Measurements from ENCODE around the gene TP53TG3F. TPM values are rescaled to one million over a fixed set of nuclear protein-coding genes. Genes with fewer than 3 reads are reported as not detected.
"Not testable (repeated sequence)": the region's sequence is repeated elsewhere in the genome, so short reads cannot be mapped to it uniquely, and the experiment has no call there.

The TP53TG3F gene, protein sequence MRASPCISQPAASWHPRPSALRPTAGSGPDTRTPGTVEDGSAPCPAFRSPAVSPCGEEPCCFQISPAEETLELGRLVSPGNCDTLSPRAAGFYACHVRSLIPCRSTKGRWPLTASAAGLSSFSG
- total RNA-seq, result not detected
- not detected for polyA plus RNA-seq

DNA sequence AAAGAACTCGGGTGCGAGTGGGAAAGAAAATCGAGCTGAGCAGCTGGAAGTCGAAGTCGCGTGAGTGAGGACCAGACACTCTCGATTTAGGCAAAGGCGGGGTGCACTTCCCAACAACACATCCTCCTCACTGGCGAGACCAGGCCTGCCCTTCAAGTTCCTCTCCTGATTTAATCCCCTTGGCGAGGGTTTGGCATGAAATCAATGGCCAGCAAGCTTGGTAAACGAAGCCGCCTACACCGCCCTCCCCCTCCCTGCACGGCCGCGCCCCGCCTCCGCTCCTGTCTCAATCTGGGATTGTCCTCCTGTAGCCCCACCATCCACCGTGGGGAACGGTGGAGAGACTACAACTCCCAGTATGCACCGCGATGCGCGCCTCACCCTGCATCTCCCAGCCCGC is at the start of gene TP53TG3F:
TP53TG3F (plus strand) TSS at position 301 of the 400 bp plus-strand sequence; CDS start at position 369, 68 bp downstream.
- H3K27me3 Mint-ChIP-seq; H3K27ac Mint-ChIP-seq; H3K9me3 Mint-ChIP-seq; H3K27ac ChIP-seq (ENCODE audit: low read depth, low read length); H3K27me3 ChIP-seq (ENCODE audit: insufficient read depth, low read length, poor library complexity, severe bottlenecking); CTCF ChIA-PET; DNase-seq; H3K4me3 ChIP-seq (ENCODE audit: low read length); H3K9me3 ChIP-seq (ENCODE audit: low read length); H3K4me3 Mint-ChIP-seq; H3K4me1 Mint-ChIP-seq; POLR2A ChIA-PET; H3K36me3 ChIP-seq (ENCODE audit: insufficient read depth, low read length); H3K36me3 Mint-ChIP-seq; H3K4me1 ChIP-seq (ENCODE audit: insufficient read depth, low read length): not testable (repeated sequence)

DNA sequence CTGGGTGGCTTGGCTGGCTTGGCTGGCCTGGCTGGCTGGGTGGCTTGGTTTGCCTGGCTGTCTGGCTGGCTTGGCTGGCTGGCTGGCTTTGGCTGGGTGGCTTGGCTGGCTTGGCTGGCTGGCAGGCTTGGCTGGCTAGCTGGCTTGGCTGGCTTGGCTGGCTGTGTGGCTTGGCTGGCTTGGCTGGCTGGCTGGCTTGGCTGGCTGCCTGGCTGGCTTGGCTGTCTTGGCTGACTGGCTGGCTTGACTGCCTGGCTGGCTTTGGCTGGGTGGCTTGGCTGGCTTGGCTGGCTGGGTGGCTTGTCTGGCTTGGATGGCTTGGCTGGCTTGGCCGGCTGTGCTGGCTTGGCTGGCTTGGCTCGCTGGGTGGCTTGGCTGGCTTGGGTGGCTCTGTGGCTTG is 32.2 kb downstream of the TP53TG3F start:
- H3K27ac Mint-ChIP-seq; DNase-seq; H3K4me3 ChIP-seq (ENCODE audit: low read length); H3K4me3 Mint-ChIP-seq; H3K9me3 ChIP-seq (ENCODE audit: low read length); CTCF ChIA-PET; H3K4me1 Mint-ChIP-seq; H3K36me3 ChIP-seq (ENCODE audit: insufficient read depth, low read length); H3K27me3 ChIP-seq (ENCODE audit: insufficient read depth, low read length, poor library complexity, severe bottlenecking); H3K36me3 Mint-ChIP-seq; H3K9me3 Mint-ChIP-seq; H3K27me3 Mint-ChIP-seq; H3K4me1 ChIP-seq (ENCODE audit: insufficient read depth, low read length); H3K27ac ChIP-seq (ENCODE audit: low read depth, low read length); POLR2A ChIA-PET: not testable (repeated sequence)

DNA sequence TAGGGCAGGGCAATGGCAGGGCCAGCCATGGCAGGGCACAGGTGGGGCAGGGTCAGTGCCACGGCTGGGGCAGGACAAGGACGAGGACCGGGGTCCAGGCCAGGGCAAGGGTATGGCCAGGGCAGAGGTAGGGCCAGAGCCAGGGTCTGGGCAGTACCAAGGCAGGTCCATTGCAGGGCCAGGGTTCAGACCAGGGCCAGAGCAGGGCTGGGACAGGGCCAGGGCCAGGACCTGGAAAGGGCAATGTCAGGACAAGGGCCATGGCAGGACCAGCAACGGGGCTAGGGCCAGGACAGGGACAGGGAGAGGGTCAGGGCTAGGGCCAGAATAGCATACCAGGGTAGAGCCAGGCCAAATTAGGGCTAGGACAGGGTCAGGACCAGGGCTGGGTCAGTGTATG is 47.8 kb downstream of the TP53TG3F start:
- H3K4me3 ChIP-seq (ENCODE audit: low read length); H3K36me3 Mint-ChIP-seq; H3K4me3 Mint-ChIP-seq; H3K27ac Mint-ChIP-seq; H3K4me1 ChIP-seq (ENCODE audit: insufficient read depth, low read length); CTCF ChIA-PET; H3K4me1 Mint-ChIP-seq; H3K27ac ChIP-seq (ENCODE audit: low read depth, low read length); H3K9me3 ChIP-seq (ENCODE audit: low read length); H3K36me3 ChIP-seq (ENCODE audit: insufficient read depth, low read length); H3K9me3 Mint-ChIP-seq; POLR2A ChIA-PET; H3K27me3 Mint-ChIP-seq; H3K27me3 ChIP-seq (ENCODE audit: insufficient read depth, low read length, poor library complexity, severe bottlenecking): not testable (repeated sequence)
- peak in 1 of 5 donors; percentile 13 for DNase-seq

DNA sequence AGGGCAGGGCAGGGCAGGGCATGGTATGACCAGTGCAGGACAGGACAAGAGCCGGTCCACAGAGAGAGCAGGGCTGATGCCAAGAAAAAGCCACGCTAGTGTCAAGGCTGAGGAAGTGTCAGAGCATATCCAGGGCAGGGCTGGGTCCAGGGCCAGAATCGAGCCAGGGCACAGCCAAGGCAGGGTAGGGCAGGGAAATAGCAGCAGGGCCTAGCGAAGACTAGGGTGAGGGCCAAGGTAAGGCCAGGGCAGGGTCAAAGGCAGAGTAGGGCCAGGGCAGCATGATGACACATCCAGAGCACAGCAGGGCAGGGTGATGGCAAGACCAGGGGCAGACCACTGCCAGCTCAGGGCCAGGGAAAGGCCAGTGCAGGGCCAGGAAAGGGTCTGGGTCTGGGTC is 49.7 kb downstream of the TP53TG3F start:
- CTCF ChIA-PET; H3K4me1 ChIP-seq (ENCODE audit: insufficient read depth, low read length); H3K36me3 ChIP-seq (ENCODE audit: insufficient read depth, low read length); H3K4me1 Mint-ChIP-seq; H3K4me3 ChIP-seq (ENCODE audit: low read length); H3K27me3 Mint-ChIP-seq; H3K9me3 Mint-ChIP-seq; H3K27me3 ChIP-seq (ENCODE audit: insufficient read depth, low read length, poor library complexity, severe bottlenecking); POLR2A ChIA-PET; H3K27ac ChIP-seq (ENCODE audit: low read depth, low read length); H3K36me3 Mint-ChIP-seq; H3K27ac Mint-ChIP-seq; H3K9me3 ChIP-seq (ENCODE audit: low read length); H3K4me3 Mint-ChIP-seq: not testable (repeated sequence)
- peak in 1 of 5 donors; percentile 4 for DNase-seq

DNA sequence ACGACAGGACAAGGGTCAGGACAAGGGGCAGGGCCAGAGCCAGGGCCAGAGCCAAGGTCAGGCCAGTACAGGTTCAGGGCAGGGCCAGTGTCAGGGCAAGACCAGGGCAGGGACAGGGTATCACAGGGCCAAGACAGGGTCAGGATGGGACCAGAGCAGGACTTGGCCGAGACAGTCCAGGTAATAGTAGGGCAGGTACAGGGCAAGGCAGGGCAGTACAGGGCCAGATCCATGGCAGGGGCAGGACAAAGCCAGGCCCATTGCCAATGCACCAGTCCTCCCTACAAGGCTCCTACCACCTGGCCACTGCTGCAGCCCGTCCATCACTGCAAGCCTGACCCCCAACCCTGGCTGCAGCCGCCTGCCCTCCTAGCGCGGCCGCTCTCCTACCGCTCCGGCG is 50.5 kb downstream of the TP53TG3F start:
- H3K27me3 ChIP-seq (ENCODE audit: insufficient read depth, low read length, poor library complexity, severe bottlenecking); H3K27ac ChIP-seq (ENCODE audit: low read depth, low read length); H3K9me3 ChIP-seq (ENCODE audit: low read length); H3K36me3 Mint-ChIP-seq; H3K4me3 ChIP-seq (ENCODE audit: low read length); H3K9me3 Mint-ChIP-seq; H3K4me3 Mint-ChIP-seq; H3K4me1 ChIP-seq (ENCODE audit: insufficient read depth, low read length); DNase-seq; H3K4me1 Mint-ChIP-seq; H3K27ac Mint-ChIP-seq; H3K36me3 ChIP-seq (ENCODE audit: insufficient read depth, low read length); CTCF ChIA-PET; POLR2A ChIA-PET; H3K27me3 Mint-ChIP-seq: not testable (repeated sequence)

Other genes starting within 250 kb of the TP53TG3F start
- not detected for gene TP53TG3E, start 155.3 kb upstream of the TP53TG3F start, total RNA-seq
- gene TP53TG3E, start 155.3 kb upstream of the TP53TG3F start, polyA plus RNA-seq, result not detected
- not detected for gene TP53TG3B, start 98.8 kb upstream of the TP53TG3F start, total RNA-seq
- gene TP53TG3B, start 98.8 kb upstream of the TP53TG3F start, polyA plus RNA-seq, result not detected